H4 (cell line): Measurements from ENCODE around the gene DSC3. TPM values are rescaled to one million over a fixed set of nuclear protein-coding genes. Genes with fewer than 3 reads are reported as not detected.

Experiments used
- DNase-seq: peaks from one replicate; pipeline ENCODE4 v3.0.0-alpha.2; 2015; ENCODE audit warnings: low spot score
- total RNA-seq: library from RNA; depleted of rRNA; stranded (reverse); fragments of >200 nt; shearing (Covaris generic); gene quantifications from 2 replicates; pipeline ENCODE4 v1.2.3, GENCODE V29; 2014; rRNA removed

Gene DSC3
- total RNA-seq, result 0.02 TPM in 1 of 2 replicates, not detected in the other

DNA sequence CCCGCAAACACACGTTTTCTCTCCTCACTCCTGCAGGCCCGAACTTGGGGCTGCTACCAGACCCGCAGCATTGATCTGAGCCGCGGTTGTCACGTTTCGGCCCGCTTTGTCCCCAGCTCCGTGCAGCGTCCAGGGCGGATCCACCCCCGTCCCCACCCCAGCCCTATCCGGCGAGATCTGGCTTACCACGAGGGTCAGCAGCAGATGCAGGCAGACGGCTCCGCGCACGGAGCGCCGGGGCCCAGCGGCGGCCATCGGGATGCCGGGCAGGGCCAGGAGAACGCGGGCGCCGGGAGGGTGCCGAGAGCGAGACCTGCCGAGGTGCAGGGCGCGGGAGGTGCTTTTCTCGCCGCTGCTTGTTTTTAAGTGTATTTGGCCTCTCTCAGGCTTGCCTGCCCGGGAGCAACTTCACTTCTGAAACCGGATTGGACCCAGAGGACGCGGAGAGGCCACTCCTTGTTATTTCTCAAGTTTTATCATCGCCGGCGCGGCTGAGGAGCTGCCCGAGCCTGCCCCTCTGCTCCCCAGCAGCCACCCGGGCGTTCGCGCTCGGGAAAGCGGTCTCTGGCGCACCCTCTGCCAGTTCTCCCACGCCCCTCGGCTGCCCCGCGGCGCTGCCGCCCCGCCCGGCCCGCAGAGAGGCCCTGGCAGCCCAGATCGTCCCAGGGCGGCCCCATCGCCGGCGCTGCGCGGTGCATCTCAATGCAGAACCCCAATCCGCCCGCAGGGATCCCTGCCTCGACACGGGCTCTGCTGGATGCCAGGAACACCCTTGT lies at the start of gene DSC3:
Gene DSC3, minus strand, starts transcription at position 337 of the 776 bp plus-strand sequence. Its CDS starts 82 bp downstream, at position 255.
- DNase-seq, result no peak

- no peak for DNase-seq
Observed at GRCh38 chr18:31091350-31091749, 48.8 kb upstream of the DSC3 start.

- no peak for DNase-seq
Observed at GRCh38 chr18:31088532-31088931, 46.0 kb upstream of the DSC3 start.

DNA sequence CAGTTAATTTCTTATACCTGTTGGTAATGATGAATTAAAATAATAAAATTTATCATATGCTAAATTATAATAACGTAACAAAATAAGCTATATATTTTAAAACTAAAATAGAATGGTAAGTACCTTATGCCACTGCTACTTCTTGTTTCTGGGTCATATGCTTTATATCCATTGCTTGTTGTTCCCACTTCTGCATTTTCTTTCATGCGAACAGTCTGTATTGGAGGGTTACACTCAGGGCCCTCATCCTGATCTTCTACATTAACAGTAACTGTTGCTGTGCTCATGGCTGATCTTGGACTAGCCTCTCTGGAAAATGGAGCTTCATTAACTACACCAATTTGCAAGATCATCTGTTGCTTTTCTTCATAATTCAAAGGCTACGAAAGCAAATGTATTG lies 37.4 kb upstream of the DSC3 start:
- no peak for DNase-seq

DNA sequence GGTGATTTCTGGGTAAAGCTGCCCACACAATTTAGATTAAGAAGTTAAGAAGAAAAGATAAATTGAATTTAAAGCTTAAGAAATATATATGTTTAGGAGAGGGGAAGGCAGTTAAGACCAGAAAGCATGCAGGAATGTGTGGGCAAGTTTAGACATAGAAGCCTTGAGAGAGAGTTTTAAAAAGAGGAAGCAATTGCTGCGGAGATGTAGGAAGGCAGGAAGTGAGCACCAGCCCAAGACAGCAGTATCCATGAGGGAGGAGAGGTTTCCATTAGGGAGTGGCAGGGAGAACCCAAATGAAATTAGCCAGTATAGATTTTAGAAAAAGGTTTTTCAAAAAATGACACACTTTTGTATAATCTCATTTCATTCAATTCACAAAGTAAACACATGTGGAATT lies 35.3 kb upstream of the DSC3 start:
- no peak for DNase-seq

DNA sequence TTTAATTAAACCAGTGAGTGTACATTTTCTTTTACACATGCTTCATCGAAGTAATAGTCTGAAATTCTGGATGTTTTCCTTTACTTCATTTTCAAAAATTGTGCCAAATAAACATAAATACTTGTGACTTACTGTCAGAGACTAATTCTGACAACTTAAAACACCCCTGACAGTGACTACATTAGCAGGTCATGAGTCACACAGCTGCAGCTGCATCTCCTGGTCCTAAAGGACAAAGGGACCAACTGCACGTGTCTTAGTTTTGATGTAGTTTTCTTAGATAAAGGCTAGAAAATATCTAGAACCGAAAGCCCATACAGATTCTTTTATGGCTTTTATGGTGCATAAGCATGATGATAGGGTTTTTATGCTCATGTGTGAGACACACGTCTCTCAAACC lies 29.6 kb upstream of the DSC3 start:
- no peak for DNase-seq

DNA sequence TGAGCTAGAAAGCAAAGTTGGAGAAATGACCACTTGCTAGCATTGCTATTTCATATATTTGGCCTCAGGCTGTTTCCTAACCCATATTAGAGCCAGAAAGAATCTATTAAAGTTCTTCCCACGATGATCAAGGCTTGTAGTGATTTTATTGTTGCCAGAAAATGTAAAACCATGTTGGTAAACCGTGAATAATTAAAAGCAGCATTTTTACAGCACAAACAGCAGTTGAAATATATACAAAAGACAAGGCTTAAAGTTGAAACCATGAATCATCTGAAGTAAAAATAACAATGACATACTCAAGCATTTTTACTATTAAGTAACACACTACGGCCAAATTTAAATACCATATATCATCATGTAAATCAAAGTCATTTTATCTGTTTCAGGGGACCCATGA lies 27.7 kb upstream of the DSC3 start:
- DNase-seq, result peak; percentile 80

DNA sequence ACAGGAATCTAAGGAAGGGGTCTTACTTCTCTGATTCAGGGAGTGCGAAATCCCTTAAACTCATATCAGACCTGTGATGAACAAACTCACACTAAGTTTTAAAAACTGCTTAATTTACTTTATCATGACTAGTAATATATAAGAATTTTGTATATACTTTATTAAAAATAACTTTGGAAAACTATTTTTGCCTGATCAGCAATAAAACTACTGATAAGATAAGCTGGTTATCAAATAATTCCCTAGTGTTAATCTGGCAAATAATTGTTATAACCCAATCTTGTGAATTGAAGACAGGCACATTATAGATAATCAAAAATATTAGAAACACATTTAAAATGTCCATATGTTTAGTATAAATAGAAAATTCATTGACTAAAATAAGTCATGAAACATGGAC lies 23.7 kb upstream of the DSC3 start:
- DNase-seq, result no peak

- no peak for DNase-seq
Observed at GRCh38 chr18:31065036-31065773, 22.7 kb upstream of the DSC3 start.

DNA sequence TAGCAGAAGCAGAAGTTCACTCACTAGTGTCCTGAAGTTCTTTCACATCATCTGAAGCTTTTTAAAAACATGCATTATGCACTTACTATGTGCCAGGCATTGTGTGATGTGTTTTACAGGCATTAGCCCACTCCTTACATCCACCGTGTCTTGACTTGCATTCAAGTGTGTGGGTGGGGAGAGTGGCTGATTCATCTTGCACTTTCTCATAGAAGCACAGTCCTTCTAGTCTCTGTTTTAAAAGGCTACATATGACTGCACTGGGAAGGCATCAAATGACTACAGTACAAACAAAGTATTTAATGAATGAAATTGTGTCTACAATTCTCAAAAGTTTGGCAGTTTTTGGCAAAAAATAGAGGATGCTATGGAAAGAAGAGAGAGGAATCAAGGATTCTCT lies 21.6 kb upstream of the DSC3 start:
- DNase-seq, result no peak

DNA sequence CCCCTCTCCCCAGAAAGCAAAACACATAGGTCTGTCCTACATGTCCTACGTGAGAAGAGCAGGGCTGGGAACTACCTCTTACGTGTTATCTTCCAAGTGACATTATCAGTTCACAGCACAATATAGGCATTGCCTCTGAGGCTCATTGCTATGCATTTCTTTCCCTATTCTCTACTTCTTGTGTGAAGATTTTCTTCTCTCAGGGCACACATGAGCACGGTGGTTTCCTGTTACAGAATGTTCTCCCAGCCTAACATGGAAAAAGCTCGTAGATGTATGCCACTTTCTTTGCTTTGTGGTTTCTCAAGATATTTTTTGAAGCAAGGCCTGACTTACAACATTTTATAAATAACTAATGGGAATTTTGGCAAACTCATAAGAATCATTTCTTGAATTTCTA lies 19.4 kb upstream of the DSC3 start:
- DNase-seq, result peak; percentile 27

- DNase-seq, result no peak
Observed at GRCh38 chr18:31058897-31059296, 16.4 kb upstream of the DSC3 start.

GRCh38 chr18:31057917-31058316 lies 15.4 kb upstream of the DSC3 start:
- DNase-seq, result no peak

DNA sequence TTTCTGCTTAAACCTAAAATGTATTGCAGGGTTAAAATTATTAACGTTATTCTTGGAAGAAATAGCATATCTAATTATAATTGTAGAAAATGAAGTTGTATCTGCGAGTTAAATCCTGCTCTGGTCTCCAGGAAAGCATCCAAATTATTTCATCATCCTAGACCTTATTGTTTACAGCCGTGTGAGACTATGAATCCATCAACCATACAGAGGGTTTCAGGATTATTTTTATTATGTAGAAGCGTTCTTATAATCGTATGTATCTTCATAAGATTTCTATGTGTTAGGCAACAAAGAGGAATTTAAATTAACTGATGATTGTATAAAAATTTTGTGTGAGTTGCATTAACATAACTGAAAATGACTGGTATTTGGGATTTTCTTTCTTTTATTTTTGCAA lies 14.5 kb upstream of the DSC3 start:
- no peak for DNase-seq

- no peak for DNase-seq
Observed at GRCh38 chr18:31056296-31056695, 13.8 kb upstream of the DSC3 start.

GRCh38 chr18:31050635-31051034 lies 8.1 kb upstream of the DSC3 start:
- DNase-seq, result no peak

GRCh38 chr18:31049189-31049588 lies 6.6 kb upstream of the DSC3 start:
- no peak for DNase-seq

- DNase-seq, result no peak
Observed at GRCh38 chr18:31048216-31048615, 5.7 kb upstream of the DSC3 start.

DNA sequence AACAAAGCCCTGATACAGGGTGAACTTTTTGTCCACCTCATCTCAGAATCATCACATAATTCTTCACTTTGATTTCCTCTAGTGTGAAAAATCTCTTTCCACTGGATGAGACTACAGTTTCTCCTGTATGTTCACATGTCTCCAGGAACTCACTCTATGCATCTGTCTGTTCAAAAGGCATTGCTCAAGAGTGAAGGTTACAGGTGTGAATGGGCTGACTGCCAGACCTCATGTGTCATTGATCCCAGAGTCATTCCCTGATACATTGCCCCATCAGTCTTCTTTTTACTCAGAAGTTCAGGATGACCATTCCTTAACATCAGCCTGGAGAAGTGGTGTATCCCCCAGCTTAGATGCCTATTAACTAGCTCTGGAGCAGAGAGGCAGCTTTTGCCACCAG lies 4.4 kb upstream of the DSC3 start:
- DNase-seq, result no peak

- no peak for DNase-seq
Observed at GRCh38 chr18:31045599-31045998, 3.1 kb upstream of the DSC3 start.

GRCh38 chr18:31044926-31045325 lies 2.4 kb upstream of the DSC3 start:
- DNase-seq, result no peak

- no peak for DNase-seq
Observed at GRCh38 chr18:31043709-31044108, 1.2 kb upstream of the DSC3 start.

- no peak for DNase-seq
Observed at GRCh38 chr18:31042084-31042405, 497 bp downstream of the DSC3 start.
